ENCODE results near the gene CD24.
"Not testable (repeated sequence)": the region's sequence is repeated elsewhere in the genome, so short reads cannot be mapped to it uniquely, and the experiment has no call there.

Gene CD24

GRCh38 chr6:106974336-106974998 lies at the start of gene CD24:
TSS of gene CD24 (minus strand) at chr6:106974729. CDS start at chr6:106974646, 83 bp downstream.
- DNase-seq = peak; percentile 63

- DNase-seq = no peak
These were observed 47.1 kb upstream of the CD24 start for GRCh38 chr6:107021446-107022185.

GRCh38 chr6:107020239-107020638 lies 45.7 kb upstream of the CD24 start:
- no peak for DNase-seq

GRCh38 chr6:107019628-107020027 lies 45.1 kb upstream of the CD24 start:
- not testable (repeated sequence) for DNase-seq

GRCh38 chr6:107019047-107019446 lies 44.5 kb upstream of the CD24 start:
- DNase-seq = no peak

- DNase-seq = no peak
These were observed 35.0 kb upstream of the CD24 start for GRCh38 chr6:107009499-107009898.

GRCh38 chr6:106997392-106998158 lies 23.0 kb upstream of the CD24 start:
- DNase-seq = peak; percentile 80

GRCh38 chr6:106995640-106996039 lies 21.1 kb upstream of the CD24 start:
- DNase-seq = no peak

GRCh38 chr6:106989737-106990136 lies 15.2 kb upstream of the CD24 start:
- DNase-seq = not testable (repeated sequence)

GRCh38 chr6:106988664-106989063 lies 14.1 kb upstream of the CD24 start:
- no peak for DNase-seq

- DNase-seq = no peak
These were observed 7.4 kb upstream of the CD24 start for GRCh38 chr6:106981926-106982325.

GRCh38 chr6:106980926-106981325 lies 6.4 kb upstream of the CD24 start:
- DNase-seq = no peak

GRCh38 chr6:106979435-106979884 lies 4.9 kb upstream of the CD24 start:
- peak; percentile 93 for DNase-seq

- no peak for DNase-seq
These were observed 2.7 kb upstream of the CD24 start for GRCh38 chr6:106977246-106977645.

GRCh38 chr6:106976270-106976669 lies 1.7 kb upstream of the CD24 start:
- DNase-seq = no peak

- DNase-seq = no peak
These were observed 1.2 kb upstream of the CD24 start for GRCh38 chr6:106975738-106976064.

GRCh38 chr6:106974999-106975737 lies 639 bp upstream of the CD24 start:
- no peak for DNase-seq

GRCh38 chr6:106973836-106974335 lies 643 bp downstream of the CD24 start:
- no peak for DNase-seq

- no peak for DNase-seq
These were observed 1.3 kb downstream of the CD24 start for GRCh38 chr6:106973018-106973835.

GRCh38 chr6:106972500-106972899 lies 2.0 kb downstream of the CD24 start:
- no peak for DNase-seq

- DNase-seq = not testable (repeated sequence)
These were observed 3.8 kb downstream of the CD24 start for GRCh38 chr6:106970769-106971168.
